Epidermal melanocyte (primary cell): Measurements from ENCODE around the gene FNDC3B.

Source experiments
- DNase-seq: peaks from one replicate; pipeline ENCODE4 v3.0.0; 2011; ENCODE audit warnings: low spot score; ENCODE audit not compliant: insufficient read length

The FNDC3B gene

GRCh38 chr3:172257648-172258400 is 218.4 kb downstream of the FNDC3B start:
- DNase-seq: no peak

DNA sequence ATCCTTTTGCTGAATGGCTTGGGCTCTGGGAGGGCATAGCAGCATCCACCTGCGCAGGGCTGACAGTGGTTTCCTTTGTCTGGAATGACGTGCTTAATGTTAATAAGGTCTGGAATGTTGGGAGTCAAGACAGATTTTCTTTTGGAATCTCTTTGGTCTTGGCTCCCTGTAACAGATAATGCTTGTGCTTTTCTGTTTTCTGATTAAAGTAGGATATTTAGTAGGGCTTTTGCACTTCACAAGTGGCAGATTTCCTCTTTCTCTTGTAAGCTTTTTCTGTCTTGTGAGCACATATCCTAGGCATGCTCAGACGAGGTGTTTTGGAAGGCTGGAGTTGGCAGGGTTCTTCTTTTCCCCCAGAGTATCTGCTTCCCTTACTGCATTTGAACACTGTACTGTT is 219.2 kb downstream of the FNDC3B start:
- no peak for DNase-seq

GRCh38 chr3:172259111-172259541 is 219.7 kb downstream of the FNDC3B start:
- DNase-seq: no peak

GRCh38 chr3:172259726-172260248 is 220.4 kb downstream of the FNDC3B start:
- DNase-seq: no peak

GRCh38 chr3:172260381-172260780 is 221.0 kb downstream of the FNDC3B start:
- no peak for DNase-seq

GRCh38 chr3:172261054-172261453 is 221.7 kb downstream of the FNDC3B start:
- no peak for DNase-seq

DNA sequence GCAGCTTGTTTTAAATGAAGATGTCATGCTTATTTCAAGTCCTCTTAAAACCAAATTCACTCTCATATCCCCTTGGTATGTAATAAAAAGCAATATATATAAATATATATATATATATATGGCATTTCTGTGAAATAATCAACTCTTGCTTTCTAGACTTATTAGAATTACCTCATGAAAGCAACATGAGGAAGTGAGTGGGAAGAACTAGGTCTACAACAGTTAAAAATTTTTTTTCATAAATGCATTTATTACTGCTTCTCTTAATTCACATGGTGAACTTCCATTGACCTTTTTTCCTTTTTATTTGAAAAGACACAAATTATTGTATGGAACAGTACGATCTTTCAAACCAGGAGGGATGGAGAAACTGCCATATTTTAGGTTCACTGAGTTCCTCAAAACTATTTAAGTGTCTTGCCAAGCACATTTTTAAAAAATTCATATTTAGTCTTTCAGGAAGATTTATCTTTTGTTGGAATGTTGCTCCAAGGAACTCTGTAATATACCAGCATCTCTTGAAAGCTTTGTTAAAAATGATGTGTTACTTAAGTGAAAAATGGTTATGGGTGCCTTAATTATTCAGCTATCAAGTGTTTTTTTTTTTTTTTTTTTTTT is 223.7 kb downstream of the FNDC3B start:
- DNase-seq: no peak

- DNase-seq: no peak
Measured at GRCh38 chr3:172263781-172264486, 224.6 kb downstream of the FNDC3B start.

GRCh38 chr3:172266103-172266502 is 226.7 kb downstream of the FNDC3B start:
- no peak for DNase-seq

- no peak for DNase-seq
Measured at GRCh38 chr3:172268425-172268824, 229.0 kb downstream of the FNDC3B start.

- DNase-seq: no peak
Measured at GRCh38 chr3:172268868-172269267, 229.5 kb downstream of the FNDC3B start.

DNA sequence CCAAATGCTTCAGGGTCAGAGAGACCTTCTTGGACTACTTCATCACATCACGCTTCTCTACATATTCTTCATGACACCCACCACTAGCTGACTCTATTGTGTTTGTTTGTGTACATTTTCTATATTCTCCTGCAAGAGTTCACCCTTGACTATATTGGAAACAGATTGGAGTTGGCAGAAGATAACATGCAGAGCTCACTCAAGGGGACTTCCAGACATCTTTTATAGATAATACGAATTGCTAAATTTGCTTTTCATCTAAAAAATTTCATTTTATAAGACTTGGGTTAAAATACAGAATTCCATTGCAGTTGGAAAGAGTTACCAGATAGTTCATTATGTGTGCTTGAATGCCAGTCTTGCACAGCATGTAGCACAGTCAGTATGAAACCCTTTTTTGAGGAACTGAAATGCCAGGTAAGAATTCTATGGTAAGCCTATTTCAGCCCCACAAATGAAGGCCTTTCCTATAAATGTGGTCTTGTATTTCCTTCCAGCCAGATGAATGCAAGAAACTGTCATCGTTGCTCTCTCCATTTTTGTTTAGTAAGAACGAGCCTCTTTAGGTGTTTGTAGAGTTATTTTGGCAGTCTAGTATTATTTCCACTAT is 231.3 kb downstream of the FNDC3B start:
- no peak for DNase-seq

DNA sequence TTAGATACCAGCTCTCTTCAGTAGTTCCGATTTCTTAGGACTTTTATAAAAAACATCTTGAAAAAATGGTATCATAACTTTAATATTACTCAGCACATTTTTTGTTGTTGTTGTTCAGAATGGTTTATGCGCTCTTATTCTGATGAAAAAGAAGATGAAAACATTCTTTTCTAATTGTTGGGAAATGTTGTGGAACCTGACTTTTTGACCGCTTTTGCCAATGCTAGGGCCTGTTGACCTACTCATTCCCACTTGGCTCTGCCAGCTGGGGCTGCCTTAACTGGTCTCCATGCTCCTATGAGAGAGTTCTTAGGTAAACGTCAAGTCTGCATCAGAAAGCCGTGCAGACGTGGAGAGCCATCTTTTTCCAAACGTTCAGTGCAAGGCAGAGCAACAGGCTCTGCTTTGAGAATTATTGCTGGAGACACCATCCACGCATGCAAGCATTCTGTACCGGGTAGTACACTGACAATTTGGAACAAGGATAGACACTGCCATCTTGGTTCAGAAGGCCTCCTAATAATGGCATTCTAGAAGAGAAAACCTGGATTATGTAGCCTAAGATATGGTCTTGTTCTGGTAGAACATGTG is 232.1 kb downstream of the FNDC3B start:
- no peak for DNase-seq

GRCh38 chr3:172272698-172273097 is 233.3 kb downstream of the FNDC3B start:
- DNase-seq: no peak

DNA sequence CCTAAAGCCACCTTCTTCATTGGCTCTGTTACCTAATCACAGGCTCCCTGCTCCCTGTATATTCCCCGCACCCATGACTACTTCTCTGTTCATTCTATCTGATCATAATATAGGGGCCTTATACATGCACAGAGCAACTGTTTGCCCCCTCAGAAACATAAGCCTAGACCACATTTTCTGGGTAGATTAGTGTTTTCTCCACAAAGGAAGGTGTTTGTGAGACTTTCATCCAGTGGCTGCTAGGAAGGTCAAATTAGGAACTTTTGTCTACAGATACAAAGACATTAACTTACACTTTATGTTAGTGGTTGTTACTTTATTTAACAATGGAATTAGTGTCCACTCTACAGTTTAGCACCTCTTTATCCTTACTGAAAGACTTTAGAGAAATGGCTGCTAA is 234.0 kb downstream of the FNDC3B start:
- no peak for DNase-seq

DNA sequence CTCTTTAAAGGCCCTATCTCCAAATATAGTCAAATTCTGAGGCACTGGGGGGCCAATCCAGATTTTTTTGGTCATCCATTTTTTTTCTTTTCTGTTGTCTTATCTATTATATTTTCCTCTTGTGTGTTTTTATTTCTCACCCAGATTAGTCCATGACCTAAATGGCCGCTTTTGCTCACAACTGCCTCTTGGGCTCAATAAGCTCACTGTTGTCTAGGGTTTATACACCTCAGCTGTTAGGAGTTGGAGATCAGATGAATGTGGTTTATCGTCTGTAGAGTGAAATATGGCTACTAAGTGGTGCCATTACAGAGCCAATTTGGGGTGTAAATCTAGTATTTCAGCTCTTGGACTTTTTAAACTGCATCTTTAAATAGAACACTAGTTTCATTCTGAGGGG is 235.5 kb downstream of the FNDC3B start:
- no peak for DNase-seq

- DNase-seq: no peak
Measured at GRCh38 chr3:172275586-172275985, 236.2 kb downstream of the FNDC3B start.

GRCh38 chr3:172276103-172276502 is 236.7 kb downstream of the FNDC3B start:
- DNase-seq: no peak

DNA sequence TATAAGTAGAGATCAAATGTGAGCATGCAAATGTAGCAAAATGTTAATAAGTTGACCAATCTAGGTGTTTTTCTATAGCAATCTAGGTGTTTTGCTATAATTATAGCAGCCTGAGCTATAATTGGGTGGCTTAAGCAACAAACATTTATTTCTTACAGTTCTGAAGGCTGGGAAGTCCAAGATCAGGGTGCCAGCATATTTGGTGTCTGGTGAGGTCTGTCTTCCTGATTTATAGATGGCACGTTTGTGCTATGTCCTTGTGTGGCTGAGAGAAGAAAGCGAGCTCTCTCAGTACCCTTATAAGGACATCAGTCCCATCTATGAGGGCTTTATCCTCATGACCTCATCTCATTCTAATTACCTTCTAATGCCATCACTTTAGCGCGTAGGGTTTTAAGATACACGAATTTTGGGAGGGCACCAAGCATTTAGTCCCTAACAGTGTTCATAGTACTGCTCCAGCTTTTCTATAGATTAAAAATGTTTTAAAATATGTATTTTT is 237.8 kb downstream of the FNDC3B start:
- DNase-seq: no peak

DNA sequence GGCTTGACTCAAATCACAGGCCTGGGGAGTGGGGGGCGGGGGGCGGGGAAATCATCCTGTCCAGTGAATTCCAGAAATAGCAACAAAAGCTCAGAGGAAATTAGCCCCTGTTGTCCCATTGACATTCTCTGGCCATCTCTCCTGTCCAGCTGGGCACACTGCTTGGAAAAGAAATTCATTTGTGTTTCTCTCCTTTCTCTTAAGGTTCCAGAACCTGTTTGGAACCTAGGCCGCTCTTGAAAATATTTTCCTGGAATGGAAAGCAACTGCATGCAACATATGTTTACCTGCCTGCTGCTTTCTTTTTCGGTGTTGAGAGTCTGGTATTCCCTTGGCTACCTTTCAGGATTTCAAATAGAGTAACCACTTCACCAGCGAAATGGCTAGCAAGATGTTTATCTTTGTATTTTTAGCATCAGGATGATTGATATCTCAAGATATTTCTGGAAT is 239.8 kb downstream of the FNDC3B start:
- DNase-seq: no peak

DNA sequence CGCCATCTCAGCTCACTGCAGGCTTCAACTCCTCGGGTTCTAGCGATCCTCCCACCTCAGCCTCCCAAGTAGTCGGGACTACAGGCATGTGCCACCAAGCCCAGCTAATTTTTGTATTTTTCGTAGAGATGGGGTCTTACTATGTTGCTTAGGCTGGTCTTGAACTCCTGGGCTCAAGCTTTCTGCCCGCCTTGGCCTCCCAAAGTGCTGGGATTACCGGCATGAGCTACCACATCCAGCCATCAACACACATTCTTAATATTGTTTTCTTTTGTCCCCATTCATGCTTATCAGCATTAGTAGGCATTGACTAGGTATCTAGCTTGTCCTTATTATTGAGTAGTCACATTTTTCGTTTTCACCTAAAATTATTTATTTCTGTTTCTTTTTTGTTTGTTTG is 240.6 kb downstream of the FNDC3B start:
- no peak for DNase-seq
